NCI-H345 treated with DMSO at 0.1 percent for 48 hours (cell line): ENCODE results near the gene YAF2.

Source experiments
- DNase-seq: peaks from one replicate; lab custom pipeline; 2025; ENCODE audit not compliant: unreplicated experiment; lab: John Stamatoyannopoulos, UW

YAF2 gene, protein sequence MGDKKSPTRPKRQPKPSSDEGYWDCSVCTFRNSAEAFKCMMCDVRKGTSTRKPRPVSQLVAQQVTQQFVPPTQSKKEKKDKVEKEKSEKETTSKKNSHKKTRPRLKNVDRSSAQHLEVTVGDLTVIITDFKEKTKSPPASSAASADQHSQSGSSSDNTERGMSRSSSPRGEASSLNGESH

DNA sequence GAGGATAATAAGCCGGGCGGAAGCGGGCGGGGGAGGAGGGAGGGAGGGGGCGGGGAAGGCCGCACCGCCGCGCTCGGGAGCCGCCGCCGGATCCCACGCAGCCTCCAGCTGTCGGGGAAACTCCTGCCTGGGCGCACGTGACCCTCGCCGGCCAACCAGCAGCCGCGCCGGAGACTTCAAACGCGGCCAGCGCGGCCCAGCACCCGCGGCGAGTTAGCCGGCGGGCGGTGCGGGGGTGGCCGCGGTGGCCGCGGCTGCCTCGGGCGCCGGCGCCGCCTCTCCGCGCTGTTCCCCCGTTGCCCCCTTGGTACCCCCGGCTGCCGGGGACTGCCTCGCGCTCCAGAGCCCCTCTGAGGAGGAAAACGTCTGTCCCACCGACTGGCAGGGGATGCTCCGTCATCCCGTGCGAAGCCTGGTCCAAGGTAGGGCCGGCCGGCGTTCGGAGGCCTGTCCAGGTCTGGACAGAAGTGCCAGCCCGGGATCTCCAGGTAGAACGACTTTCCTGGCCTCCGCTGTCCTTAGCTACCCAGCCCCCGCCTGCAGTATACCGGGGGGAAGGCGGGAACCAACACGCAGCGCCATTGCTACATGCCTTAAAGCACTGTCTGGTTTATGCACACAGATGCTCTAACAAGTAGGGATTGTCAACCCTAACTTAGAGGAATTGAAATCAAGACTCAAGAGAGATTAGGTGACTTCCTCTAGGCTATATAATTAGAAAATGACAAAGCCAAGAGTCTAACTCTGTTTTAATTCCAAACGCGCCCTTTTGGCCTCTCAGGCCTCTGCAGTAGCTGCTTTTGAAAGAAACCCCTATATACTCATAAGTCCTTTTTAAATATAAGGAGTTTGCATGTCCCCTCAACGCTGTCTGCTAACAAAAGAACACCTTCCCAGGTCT lies at the start of gene YAF2:
YAF2 (minus strand) TSS at position 9 of the 901 bp plus-strand sequence. CDS start 68 bp downstream, outside the sequence.
- no peak for DNase-seq

DNA sequence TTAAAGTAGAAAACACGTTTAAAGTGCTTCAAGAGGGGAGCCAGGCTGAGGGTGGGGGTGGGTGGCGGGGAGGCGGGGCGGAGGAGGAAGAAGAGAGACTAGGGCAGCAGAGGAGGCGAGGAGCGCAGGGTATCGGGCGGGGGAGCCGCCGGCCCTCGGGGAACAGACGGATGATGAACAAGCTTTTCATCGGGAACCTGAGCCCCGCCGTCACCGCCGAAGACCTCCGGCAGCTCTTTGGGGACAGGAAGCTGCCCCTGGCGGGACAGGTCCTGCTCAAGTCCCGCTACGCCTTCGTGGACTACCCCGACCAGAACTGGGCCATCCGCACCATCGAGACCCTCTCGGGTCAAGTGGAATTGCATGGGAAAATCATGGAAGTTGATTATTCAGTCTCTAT lies 48.7 kb upstream of the YAF2 start:
- DNase-seq: no peak

DNA sequence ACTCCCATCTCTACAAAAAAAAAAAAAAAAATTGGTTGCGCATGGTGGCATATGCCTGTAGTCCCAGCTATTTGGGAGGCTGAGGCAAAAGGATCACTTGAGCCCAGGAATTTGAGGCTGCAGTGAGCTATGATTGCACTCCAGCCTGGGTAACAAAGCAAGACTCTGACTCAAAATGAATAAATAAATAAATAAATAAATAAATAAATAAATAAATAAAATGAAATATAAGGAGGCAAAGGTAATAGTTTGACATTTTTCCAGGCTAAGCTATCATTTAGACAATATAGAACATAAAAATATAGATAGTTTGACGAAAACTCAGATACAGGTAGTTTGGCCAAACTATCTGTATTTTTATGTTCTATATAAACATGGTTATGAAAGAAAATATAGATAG lies 47.4 kb upstream of the YAF2 start:
- DNase-seq: no peak

DNA sequence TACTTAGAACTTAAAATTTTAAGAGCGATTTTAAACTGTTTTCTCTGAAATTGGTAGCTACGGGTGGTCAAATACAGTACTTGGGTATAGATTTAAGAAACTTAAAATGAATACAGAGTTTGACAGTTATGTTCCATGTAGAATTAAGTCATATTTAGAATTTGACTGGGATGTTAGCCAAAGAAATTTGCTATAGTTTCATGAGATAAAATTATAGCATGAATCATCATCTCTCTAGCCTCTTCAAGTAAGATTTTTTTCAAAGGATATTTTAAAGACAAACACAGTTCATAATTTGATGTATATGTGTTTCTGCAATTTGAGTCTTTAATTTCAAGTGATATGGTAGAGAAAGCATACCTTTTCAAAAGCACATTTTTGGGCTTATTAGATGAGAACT lies 46.8 kb upstream of the YAF2 start:
- no peak for DNase-seq

DNA sequence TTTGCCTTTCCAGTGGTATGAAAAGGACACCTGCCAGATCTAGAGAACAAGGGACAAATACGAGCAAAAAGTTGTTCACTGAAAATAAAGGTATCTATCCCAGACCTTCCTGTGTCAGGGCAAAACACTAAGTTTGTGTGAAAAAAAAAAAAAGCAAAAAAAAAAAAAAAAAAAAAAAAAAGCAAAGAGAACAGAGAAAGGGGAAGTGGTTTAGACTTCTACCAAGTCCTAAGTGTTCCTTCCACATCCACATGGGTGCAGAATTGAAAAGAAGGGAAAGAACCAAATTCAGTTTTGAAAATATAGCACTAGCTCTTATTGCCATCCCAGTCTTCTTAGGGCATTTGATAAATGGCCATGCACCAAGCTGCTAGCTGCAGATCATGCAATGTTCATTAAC lies 46.1 kb upstream of the YAF2 start:
- DNase-seq: no peak

DNA sequence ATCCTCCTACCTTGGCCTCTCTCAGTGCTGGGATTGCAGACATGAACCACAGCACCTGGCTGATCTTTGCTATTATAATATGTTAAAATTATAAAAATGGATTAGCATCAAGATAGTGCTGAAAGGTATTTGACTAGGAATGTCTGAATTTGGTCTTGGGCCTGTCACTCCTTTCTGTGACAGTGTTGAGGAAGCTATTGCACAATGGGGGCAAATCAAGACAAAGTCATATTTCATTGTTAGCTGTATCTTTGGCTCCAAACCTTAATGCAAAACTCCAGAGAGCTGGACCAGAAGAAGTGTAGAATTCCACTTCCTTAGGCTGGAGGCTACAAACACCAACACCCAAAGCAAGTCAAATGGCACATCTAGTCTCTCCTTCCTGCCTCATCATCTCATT lies 45.7 kb upstream of the YAF2 start:
- DNase-seq: no peak

DNA sequence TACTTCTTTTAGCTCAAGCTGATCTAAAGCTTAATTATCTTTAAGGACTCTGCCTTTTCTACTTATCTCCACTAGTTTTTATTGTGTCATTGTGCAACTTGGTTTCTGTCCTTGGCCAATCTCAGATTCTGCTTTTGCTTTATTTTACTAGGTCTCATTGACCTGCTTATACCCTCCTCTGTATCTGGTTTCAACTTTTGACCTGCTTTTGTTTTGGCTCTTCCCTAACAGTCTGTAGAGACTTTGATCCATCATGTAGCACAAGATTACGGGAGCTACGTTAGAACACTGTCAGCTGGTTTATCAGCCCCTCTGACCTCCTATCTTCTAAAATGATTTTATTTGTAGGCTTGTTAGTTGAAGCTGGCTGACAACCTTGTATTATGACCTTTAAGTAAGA lies 44.2 kb upstream of the YAF2 start:
- no peak for DNase-seq

DNA sequence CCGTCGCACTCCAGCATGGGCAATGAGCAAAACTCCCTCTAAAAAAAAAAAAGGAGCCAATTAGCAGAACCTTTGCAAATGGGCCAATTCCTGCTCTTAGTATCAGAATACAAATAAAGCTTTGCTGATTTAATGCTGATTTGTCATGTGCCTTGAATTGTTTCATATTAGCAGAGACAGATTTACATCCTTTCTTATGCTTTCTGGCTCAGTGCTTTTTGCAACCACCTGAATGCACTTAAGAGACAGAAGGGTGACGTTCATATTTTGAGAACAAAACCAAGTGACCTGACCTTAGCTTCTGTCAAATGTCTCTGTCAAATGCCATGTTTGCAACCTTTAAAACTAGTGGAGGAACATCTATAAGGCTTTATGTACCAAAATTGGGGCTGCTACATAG lies 43.8 kb upstream of the YAF2 start:
- DNase-seq: no peak

DNA sequence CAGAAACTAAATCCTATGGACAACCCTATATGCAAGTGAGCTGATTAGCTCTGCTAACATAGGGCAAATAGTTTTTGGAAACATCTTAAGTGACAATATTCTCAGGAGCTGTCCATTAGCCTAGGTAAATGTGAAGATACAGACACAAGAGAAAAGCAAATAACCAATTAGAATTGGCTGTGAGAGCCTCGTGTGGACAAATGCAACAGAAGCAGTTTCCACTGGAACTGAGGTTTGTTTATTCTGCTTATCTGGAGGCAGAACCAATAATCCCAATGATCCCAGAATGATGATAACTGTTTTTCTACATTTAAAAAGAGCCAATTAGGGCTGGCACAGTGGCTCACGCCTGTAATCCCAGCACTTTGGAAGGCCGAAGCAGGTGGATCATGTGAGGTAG lies 43.2 kb upstream of the YAF2 start:
- no peak for DNase-seq

DNA sequence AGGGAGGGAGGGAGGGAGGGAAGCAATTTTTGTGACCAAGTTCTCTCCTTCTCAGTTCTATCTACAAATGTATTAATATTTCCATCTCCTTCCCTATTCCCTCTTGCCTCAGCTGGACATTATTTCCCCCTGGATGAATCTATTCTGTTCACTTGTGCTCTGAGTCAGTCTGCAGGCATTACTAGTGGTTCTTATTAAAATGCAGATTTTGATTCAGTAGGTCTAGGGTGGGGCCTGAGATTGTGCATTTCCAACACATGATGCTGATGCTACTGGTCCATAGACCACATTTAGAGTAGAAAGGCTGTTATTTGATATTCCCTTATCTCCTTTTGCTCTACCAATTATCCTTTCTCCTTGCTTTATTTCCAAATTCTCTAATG lies 40.1 kb upstream of the YAF2 start:
- no peak for DNase-seq

DNA sequence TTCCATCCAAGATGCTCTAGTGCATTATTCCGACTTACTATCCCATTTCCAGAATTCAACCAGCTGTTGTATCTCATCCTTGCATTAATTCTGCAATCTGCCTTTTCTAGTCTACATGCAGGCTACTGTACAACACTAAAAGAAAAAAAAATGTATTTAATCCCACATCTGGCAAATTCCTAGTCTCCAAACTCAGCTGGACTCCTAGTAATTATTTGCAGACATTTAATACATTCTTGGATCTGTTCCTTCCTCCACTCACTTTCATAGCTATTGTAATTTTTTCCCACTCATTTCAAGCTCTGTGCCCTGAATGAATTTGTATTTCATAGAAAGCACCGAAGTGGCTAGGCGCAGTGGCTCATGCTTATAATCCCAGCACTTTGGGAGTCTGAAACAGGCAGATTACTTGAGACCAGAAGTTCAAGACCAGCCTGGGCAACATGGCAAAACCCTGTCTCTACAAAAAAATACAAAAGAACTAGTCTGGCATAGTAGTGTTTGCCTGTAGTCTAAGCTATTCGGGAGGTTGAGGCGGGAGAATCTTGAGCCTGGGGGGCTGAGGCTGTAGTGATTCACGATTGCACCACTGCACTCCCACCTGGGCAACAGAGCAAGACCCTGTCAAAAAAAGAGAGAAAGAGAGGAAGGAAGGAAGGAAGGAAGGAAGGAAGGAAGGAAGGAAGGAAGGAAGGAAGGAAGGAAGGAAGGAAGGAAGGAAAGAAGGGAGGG lies 39.5 kb upstream of the YAF2 start:
- DNase-seq: no peak

DNA sequence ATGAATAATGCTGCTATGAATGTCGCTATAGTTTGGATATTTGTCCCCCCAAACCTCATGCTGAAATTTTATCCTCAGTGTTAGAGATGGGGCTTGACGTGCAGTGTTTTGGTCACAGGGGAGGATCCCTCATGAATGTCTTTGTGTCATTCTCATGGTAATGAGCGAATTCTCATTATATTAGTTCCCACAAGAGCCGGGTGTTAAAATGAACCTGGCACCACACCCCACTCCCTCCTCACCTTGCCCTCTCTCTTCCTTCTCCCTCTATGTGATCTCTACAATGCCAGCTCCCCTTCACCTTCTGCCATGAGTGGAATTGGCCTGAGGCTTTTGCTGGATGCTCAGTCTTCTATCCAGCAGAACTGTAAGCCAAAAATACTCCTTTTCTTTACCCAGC lies 37.5 kb upstream of the YAF2 start:
- DNase-seq: no peak

DNA sequence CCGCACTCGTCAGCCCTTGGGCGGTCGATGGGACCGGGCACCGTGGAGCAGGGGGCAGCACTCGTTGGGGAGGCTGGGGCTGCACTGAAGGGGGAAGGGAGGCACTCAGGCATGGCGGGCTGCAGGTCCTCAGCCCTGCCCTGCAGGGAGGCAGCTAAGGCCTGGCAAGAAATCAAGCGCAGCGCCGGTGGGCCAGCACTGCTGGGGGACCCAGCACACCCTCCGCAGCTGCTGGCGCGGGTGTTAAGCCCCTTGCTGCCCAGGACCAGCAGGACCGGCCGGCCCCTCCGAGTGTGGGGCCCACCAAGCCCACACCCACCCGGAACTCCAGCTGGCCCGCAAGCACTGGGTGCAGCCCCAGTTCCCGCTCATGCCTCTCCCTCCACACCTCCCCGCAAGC lies 35.7 kb upstream of the YAF2 start:
- DNase-seq: no peak

DNA sequence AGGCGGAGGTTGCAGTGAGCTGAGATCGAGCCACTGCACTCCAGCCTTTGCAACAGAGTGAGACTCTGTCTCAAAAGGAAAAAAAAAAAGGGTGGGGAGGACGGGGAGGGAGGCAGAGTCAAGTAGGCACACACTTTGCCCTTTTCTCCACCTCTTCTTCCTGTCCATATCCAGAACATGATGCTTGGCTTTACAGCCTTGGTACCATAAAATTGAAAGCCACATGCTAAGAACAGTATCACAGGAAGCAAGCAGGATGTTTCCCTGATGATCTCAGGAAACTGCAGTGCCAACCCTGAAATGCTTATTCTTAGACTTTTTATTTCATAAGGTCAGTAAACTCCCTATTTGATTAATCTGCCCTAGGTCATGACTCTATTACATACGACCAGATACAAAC lies 32.5 kb upstream of the YAF2 start:
- DNase-seq: no peak

DNA sequence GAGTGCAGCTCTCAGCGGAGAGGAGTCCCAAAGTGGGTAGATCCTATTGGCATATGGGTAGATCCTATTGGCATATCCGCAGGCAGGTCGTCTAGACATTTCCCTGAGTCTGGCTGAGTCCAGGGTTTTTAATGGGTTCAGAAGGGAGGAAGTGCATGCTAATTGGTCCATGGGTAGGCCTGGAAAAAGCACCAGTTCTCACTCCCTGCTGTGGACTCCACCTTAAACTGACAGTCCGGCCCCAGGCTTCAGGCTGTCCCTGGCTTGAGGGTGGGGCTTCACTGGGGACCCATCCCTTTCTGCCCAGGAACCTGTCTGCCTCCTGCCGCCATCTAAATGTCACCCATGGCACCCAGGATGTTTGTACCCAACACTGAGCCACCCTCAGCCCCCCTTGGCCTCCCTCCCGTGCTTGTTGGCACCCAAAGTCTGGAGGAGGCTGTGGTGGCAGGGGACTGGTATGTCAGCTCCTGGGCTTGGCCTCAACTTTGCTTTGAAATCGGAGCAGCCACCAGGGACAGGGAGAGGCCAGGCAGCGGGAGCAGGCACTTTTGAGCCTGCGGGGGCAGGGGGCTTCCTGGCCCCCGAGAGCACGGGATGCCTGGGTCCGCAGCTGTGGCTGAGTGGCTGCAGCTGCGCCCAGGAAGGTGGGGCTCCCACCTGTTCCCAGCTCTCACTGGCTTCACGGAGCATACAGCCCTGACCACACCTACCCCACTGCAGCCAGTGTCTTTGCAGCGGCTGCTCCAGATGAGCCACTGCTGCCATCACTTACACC lies 29.6 kb upstream of the YAF2 start:
- DNase-seq: no peak

DNA sequence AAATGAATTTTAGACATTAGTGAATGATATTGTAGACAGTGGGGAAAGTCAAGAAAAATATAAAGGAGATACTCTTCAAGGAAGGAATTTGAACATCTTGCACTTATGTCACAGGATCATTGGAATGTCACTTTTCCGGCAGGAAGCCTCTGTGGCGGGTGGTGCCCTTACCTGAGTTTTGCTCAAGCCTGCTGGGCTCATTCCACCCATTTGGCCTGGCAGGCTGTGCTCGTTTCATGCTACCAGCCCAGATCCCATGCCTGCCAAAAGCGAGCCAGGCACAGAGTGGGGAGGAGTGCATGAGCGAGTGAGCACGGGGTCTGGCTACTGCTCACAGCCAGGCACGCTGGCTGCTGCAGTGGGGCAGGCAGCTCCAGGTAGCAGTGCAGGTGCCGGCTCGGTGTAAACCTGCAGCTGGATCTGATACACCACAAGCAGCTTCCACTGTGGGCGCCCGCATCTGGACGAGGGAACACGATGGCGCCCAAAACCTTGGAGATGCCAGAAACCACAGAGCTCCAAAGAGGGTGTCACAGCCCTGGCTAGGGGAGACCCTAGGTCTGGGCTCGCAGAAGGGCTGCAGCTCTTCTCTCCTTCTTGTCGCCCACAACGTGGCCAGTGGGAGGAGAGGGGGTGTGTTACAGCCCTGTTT lies 28.7 kb upstream of the YAF2 start:
- DNase-seq: no peak

DNA sequence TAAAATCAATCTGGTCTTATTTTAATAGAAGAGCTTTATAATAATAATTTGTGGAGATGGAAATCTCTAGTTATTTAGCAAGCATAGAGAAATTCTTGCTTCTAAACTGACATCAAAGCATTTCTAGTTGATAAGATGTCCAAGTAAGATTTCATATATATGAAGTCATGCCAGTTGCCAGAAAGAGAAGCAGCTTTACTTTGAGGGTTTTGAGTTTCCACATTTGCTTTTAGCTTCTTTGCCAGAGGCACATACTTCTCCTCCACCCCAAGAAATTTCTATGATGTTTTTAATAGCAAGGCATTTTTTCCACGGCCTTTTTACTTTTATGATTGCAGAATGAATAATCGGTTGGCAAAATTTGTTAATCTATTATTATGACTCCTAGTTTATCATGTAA lies 24.2 kb upstream of the YAF2 start:
- no peak for DNase-seq

DNA sequence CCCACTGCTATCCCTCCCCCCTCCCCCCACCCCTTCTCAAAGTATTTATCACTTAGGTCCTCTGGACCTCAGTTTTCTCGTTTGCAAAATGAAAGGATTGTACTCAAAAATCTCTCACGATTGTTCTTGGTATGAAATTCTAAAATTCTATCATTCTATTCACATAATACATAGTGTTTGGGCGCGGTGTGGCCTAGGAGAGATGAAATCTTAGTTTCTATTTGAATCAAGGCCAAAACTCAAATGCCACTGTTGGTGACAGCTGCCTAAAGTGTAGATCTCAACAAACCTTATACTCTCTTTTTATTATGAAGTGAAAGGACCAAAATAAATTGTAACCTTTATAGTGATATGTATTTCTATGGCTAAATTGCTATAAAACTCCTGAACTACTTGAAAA lies 23.7 kb upstream of the YAF2 start:
- DNase-seq: no peak

DNA sequence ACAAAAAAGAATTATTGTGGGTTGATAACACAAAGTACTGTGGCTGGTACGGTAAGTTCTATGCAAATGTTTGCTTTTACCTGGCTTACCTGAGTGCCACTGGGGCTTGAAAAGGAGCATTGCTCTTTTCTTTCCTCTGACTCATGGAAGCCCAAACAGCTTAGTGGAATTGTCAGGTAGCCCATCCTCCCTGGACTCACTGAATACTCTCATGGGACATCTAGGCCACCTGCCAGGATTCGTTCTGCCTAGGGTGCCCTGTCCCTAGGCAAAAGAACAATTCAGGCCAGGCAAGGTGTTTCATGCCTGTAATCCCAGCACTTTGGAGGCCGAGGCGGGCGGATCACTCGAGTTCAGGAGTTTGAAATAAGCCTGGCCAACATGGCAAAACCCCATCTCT lies 22.5 kb upstream of the YAF2 start:
- DNase-seq: no peak

DNA sequence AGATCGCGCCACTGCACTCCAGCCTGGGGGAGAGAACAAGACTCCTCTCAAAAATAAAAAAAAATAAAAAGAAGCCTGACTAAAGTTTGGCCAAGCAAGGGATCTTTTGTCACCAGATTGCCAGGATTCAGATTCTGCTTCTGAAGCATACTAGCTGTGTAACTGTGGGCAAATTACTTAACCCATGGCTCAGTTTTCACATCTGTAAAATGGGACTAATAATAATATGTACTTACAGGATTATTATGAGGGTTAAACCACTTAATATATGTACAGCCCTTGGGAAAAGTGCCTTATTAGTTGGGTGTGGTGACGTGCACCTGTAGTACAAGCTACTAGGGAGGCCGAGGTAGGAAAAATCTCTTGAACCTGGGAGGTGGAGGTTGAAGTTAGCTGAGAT lies 21.7 kb upstream of the YAF2 start:
- DNase-seq: no peak

DNA sequence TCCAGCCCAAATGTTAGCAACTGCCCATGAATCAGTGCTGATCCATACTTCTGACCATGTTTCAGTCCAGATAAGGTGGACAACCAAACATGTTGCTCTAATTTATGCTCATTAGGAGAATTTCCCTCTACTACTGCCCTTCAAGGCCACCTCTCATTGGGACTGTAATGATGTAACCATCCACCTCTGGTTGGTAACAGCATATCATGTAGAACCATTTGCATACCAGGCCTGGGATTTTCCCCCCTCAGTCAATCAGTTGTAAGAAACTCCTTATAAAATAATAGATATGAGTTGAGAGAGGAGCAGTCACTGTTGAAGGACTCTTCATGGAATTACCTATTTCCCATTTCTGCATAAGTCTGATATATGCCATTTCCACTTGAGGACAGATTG lies 17.8 kb upstream of the YAF2 start:
- DNase-seq: no peak
